Measurements from ENCODE around the gene SH3BGRL2.

SH3BGRL2 gene

DNA sequence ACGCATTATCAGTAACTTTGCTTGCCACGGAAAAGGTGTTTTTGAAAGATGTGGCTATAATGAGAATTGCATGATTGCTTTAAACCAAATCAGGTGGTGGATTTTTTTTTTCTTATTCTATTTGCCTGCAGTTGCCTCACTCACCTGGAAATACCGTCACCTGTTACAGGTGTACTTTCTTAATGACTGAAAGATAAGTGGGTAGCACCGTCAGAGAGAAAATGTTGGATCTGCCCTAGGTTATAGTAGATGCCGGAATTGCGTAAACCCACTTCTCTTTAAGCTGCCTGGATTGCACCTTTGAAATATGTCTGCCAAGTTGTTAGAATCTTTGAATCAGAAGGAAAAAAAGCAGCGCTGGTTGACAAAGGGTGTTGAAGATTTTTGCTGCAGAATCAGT is 68.5 kb downstream of the SH3BGRL2 start:
- DNase-seq (ENCODE audit: low read depth, low spot score): no peak

DNA sequence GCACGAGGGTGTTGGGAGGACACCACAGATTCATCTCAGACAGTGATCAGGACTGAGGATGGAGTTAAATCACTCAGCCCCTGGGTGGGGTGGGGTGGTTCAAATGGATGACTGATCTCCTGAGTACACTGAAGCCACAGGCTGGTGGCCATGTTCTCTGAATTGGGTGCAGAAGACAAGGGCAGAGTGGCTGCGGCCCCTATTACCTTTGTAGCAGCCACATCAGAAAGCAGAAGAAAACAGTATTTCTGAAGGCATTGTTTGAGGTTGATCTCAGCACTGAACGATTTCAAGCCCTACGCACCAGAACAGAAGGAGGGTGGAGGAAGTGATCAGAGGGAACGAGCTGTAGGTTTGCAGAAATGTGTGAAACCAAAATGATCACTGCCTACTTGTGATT is 71.6 kb downstream of the SH3BGRL2 start:
- DNase-seq (ENCODE audit: low read depth, low spot score): no peak

GRCh38 chr6:79704200-79704599 is 73.1 kb downstream of the SH3BGRL2 start:
- no peak for DNase-seq (ENCODE audit: low read depth, low spot score)

DNA sequence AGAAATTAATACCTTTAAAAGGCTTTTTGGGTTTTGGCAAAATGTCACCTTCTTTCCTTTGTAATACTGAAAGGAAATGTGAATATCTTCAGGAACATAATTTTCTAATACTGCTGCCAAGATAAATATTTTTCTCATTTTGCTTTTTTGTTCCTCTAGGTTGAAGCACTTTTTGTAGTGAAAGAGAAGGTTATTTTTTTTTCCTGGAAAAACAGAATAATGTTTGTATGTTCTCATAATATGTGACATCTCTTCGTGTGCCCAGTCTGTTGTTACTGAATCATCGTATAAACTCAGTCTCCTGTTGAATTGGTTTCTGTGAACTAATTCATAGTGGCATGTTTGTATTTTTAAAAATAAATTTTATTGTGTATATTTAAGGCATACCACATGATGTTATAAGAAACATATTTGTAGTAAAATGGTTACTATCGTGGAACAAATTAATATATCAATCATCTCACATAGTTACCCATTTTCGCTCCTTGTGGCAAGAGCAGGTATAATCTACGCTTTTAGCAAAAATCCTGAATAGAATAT is 74.4 kb downstream of the SH3BGRL2 start:
- DNase-seq (ENCODE audit: low read depth, low spot score): no peak

- no peak for DNase-seq (ENCODE audit: low read depth, low spot score)
Measured at GRCh38 chr6:79706527-79706926, 75.4 kb downstream of the SH3BGRL2 start.

- no peak for DNase-seq (ENCODE audit: low read depth, low spot score)
Measured at GRCh38 chr6:79707621-79708020, 76.5 kb downstream of the SH3BGRL2 start.

- DNase-seq (ENCODE audit: low read depth, low spot score): no peak
Measured at GRCh38 chr6:79708095-79708791, 77.1 kb downstream of the SH3BGRL2 start.

- no peak for DNase-seq (ENCODE audit: low read depth, low spot score)
Measured at GRCh38 chr6:79710127-79710526, 79.0 kb downstream of the SH3BGRL2 start.

DNA sequence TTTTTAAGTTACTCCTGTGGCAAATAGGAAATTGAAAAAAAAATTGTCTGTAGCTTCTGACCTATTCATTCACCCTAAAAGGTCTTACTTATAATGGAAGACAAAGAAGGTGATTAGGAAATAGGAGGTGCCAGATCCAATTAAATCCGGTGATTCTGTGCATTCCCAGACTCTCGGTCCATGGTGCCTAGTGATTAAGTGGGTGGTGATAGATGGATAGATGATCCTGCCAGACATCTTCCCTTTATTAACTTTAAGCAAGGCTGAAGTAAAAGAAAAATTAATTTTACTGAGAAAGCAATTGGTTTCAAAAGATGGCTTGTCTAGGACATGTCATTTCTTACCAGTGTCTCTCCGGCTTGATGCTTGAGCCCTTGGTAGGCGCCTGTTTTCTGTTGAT is 80.0 kb downstream of the SH3BGRL2 start:
- no peak for DNase-seq (ENCODE audit: low read depth, low spot score)

DNA sequence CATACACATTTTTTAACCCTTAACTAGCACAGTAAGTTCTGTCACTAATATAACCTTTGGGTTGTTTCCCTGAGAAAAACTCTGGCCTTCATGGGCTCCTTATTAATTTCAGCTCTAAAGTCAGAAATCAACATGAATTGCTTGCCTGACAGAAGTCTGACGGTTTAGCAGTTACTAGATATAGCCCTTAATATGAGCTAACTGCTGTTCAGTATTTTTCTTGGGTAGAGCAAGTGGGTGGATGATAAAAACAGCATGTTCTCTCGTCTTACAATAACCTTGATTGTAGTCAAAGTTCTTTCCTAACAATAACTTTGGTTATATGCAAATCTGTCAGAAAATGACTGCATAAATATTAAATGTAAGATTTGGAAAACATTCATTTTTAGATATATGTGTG is 81.0 kb downstream of the SH3BGRL2 start:
- DNase-seq (ENCODE audit: low read depth, low spot score): no peak

GRCh38 chr6:79712616-79713135 is 81.5 kb downstream of the SH3BGRL2 start:
- DNase-seq (ENCODE audit: low read depth, low spot score): no peak

DNA sequence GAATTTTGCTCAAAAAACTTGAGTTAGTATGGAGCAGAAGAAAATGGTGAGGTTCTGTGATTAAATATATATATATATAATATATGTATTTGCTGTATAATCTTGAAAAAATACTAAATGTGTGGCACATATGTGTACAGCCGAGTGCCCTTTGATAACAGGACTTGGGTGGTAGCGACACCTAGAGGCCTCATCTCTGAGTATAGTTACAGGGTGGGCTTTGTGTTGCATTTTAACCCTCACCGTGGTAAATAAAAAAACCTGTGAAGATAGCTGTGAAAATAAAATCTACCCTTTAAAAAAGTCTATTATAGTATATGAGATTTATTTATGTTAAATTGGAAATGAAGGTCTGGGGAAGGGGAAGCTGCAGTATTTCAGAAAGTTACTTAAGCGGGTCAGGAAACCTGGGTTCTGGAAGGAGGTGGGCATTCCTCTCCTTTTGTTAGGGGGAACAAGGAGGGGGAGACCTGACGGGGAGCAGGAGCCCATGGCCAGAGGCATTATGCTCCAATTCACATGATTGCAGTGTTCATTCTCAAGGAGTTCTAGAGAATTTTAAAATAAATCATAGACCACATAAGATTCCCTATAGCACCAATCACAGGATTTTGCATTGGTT is 82.7 kb downstream of the SH3BGRL2 start:
- no peak for DNase-seq (ENCODE audit: low read depth, low spot score)

- no peak for DNase-seq (ENCODE audit: low read depth, low spot score)
Measured at GRCh38 chr6:79717989-79718388, 86.9 kb downstream of the SH3BGRL2 start.

- DNase-seq (ENCODE audit: low read depth, low spot score): no peak
Measured at GRCh38 chr6:79718509-79719247, 87.5 kb downstream of the SH3BGRL2 start.

- DNase-seq (ENCODE audit: low read depth, low spot score): no peak
Measured at GRCh38 chr6:79719248-79719960, 88.3 kb downstream of the SH3BGRL2 start.

DNA sequence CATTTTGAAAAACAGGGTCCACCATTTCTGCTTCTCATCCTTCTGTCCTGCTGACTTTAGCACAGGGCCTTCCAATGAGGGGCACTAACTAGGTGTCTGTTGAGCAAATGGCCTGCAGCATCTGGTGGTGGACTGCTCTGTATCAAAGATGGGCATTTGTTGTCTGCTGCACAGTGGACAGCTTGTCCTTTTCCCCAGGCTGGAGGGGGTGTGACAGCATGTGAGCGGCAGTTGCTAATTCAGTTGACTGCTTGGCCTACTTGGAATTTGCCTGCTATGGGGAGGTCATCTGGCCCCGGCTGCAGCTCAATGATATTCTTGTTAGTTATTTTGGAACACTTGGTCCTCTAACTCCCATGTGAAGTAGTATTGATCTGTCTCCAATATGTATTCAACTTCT is 93.7 kb downstream of the SH3BGRL2 start:
- no peak for DNase-seq (ENCODE audit: low read depth, low spot score)

GRCh38 chr6:79731471-79731870 is 100.3 kb downstream of the SH3BGRL2 start:
- DNase-seq (ENCODE audit: low read depth, low spot score): no peak

GRCh38 chr6:79733388-79733787 is 102.3 kb downstream of the SH3BGRL2 start:
- no peak for DNase-seq (ENCODE audit: low read depth, low spot score)

DNA sequence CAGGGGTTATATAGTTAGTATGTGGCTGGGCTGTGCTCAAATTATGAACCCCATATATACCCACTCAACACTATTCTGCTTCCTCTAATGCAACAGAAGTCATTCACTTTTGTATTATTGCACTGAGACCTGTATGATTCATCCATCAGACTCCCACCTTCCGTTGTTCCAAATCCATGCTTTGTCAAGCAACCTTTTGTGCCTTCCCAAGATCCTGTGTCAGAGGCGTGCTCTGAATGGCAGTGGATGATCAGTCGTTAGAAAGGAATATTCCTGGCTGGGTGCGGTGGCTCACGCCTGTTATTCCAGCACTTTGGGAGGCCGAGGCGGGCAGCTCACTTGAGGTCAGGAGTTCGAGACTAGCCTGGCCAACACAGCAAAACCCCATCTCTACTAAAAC is 103.2 kb downstream of the SH3BGRL2 start:
- DNase-seq (ENCODE audit: low read depth, low spot score): no peak

GRCh38 chr6:79735183-79735582 is 104.1 kb downstream of the SH3BGRL2 start:
- no peak for DNase-seq (ENCODE audit: low read depth, low spot score)

DNA sequence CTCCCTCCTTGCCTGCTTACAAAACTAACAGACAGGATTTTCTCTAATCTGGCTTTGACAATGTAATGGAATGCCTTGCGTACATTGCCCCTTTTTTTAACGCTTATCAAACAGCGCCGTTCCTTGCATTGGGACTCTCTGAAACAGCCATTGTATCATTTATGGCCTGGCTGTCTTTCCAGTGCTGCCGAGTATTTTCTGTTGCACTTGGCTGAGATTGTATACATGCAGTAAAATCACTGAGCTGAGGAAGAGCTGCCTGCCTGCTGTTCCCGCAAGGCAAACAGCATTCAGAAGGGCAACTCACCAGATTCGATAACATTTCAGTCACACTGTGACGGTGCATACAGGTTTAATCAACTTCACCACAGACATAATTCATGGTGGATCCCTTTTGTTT is 106.0 kb downstream of the SH3BGRL2 start:
- no peak for DNase-seq (ENCODE audit: low read depth, low spot score)

DNA sequence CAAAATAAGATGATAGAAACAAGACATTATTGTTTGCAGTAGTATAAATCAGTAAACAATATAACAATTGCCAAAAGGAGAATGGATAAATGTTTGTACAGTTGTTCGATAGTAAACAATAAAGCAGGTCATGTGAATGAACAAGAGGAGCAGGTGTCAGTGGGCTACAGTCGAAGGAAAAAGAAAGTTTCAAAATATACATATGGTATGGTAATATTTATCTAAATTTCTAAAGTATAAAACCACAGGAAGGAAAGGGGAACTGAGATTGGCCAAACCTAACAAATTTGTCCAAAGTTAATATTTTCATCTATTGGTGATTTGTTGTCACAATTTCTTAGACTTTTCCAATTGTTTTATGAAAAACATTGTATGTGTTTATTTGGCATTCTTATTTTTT is 110.9 kb downstream of the SH3BGRL2 start:
- no peak for DNase-seq (ENCODE audit: low read depth, low spot score)
